A549 (cell line): Measurements from ENCODE around the gene COPS9.

Experiments
- CBX8 ChIP-seq: fragments of 200-600 bp; sonication (generic); IDR thresholded peaks from 2 replicates; pipeline ENCODE4 v1.6.1; 2016
- CTCF ChIP-seq: fragments of >200 bp; sonication (Bioruptor Twin); formaldehyde crosslinking; IDR thresholded peaks from 3 replicates; pipeline ENCODE4 v1.5.1; 2016
- MAFK ChIP-seq: fragments of 450-650 bp; IDR thresholded peaks from 2 replicates; pipeline ENCODE4 v1.6.1; 2014; ENCODE audit not compliant: partially characterized antibody
- RAD21 ChIP-seq, 2 experiments: fragments of >200 bp in 1 of 2; sonication (Bioruptor Twin) in 1 of 2; formaldehyde crosslinking in 1 of 2; IDR thresholded peaks in 1 of 2; conservative IDR thresholded peaks in 1 of 2; 2 replicates in 1 of 2; 3 replicates in 1 of 2; pipeline ENCODE4 v1.6.1; 2012 to 2018; ENCODE audit warnings: inconsistent platforms in 1 of 2

- TF ChIP-seq RAD21 (conservative IDR thresholded peaks at IDR 0.05 in 1 of 2, IDR thresholded peaks at IDR 0.05 in 1 of 2) (no peak), CTCF (no peak), MAFK (no peak), CBX8 (no peak)
These were observed 4.8 kb downstream of the COPS9 start for GRCh38 chr2:240131296-240131695.
